IPS-15b (cell line): ENCODE data around the gene HNRNPC.
"Not testable (repeated sequence)": the region's sequence is repeated elsewhere in the genome, so short reads cannot be mapped to it uniquely, and the experiment has no call there.

Experiments
- H3K27me3 ChIP-seq: one replicate; pipeline ENCODE4 v1.6.1; 2013; ENCODE audit warnings: low read length; ENCODE audit not compliant: control insufficient read depth, insufficient read depth
- H3K36me3 ChIP-seq: one replicate; pipeline ENCODE4 v1.6.1; 2013; ENCODE audit warnings: low read length; ENCODE audit not compliant: control insufficient read depth, insufficient read depth
- H3K4me1 ChIP-seq: one replicate; pipeline ENCODE4 v1.6.1; 2013; ENCODE audit warnings: mild to moderate bottlenecking, low read length; ENCODE audit not compliant: control insufficient read depth, insufficient read depth
- H3K4me3 ChIP-seq: one replicate; pipeline ENCODE4 v1.5.1; 2013; ENCODE audit warnings: low read depth, low read length
- H3K9ac ChIP-seq: one replicate; pipeline ENCODE4 v1.6.1; 2013; ENCODE audit warnings: low read depth, mild to moderate bottlenecking, low read length
- H3K9me3 ChIP-seq: one replicate; pipeline ENCODE4 v1.6.1; 2013; ENCODE audit warnings: mild to moderate bottlenecking, low read length; ENCODE audit not compliant: control insufficient read depth, insufficient read depth

HNRNPC gene

DNA sequence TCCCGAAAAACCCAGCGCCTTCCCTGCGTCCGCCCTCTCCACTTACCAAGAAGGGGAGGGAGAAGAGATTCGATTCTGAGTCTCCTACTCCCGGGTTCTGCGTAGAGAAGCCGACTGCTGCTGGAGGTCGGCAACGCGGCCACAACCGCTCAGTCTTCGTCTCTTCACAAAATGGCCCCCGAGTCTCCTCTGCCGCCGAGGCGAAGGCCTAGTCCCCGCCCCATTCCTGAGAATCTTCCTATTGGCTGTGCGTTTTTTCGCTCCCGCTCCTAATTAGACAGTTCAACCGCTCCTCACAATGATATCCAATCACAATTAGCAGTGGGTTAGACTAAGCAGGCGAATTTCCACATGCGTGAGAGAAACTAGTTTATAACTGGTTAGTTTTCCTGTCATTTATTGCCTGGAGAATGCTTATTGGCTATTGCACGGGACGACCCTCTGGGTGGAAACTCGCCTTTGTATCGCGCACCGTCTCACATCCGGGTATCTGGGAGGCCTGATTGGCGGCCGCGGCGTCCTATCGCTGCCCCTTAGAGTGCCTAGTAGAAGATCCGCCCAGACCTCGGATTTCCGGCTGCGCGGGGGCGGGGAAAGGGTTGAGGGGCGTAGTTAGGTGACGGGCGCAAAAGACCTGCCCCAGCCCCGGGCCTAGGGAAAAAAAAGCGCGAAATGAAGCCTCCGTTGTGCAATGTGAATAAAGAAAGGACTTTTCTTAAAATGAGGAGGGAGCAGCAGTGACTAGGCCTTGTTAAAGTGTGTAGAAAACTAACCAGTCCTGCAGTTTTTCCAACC lies at the start of gene HNRNPC:
TSS of gene HNRNPC (minus strand) at position 191 of the 795 bp plus-strand sequence. CDS start 35,249 bp downstream, outside the sequence.
- Histone ChIP-seq H3K4me1 (peaks cover 6% of the 10 kb centered on the region), H3K4me3 (peak within 1 kb of the TSS; percentile 91), H3K27me3 (no peaks in the 10 kb centered on the region), H3K9ac (peak within 1 kb of the TSS; percentile 100), H3K36me3 (peaks cover 14% of the 10 kb centered on the region), H3K9me3 (no peaks in the 10 kb centered on the region)

DNA sequence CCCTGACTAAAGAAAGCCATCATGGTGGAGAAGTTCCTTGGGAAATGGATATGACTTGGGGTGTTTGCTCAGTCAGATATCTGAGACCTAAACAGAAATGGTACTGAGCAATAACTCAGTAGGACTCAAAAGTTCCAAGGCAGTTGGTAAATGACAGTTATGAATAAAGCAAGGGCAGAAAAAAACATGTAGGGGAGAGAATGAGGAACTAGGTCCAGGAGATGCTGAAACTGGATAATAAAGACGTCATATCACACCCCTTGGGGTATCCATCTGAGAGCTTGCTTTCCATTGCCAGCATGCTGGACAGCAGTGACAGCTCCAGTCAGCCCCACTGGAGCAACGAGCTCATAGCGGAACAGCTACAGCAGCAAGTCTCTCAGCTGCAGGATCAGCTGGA lies 48.2 kb upstream of the HNRNPC start:
- Histone ChIP-seq H3K9me3 (no peaks in the 10 kb centered on the region), H3K4me1 (peaks cover 4% of the 10 kb centered on the region), H3K4me3 (no peak overlapping the region), H3K9ac (no peak overlapping the region), H3K36me3 (no peaks in the 10 kb centered on the region), H3K27me3 (no peaks in the 10 kb centered on the region)

DNA sequence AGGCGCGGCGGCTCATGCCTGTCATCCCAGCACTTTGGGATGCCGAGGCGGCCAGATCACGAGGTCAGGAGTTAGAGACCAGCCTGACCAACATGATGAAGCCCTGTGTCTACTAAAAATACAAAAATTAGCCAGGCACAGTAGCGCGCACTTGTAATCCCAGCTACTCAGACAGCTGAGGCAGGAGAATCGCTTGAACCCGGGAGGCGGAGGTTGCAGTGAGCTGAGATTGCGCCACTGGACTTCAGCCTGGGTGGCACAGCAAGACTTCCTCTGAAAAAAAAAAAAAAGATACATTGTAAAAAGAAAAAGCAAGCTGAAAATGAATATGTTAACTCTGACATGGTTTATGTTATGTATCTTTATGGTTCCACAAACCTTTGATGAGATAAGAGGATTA lies 44.3 kb upstream of the HNRNPC start:
- H3K4me3 ChIP-seq = no peak overlapping the region
- no peaks in the 10 kb centered on the region for H3K27me3 ChIP-seq
- no peaks in the 10 kb centered on the region for H3K36me3 ChIP-seq
- peaks cover 6% of the 10 kb centered on the region for H3K4me1 ChIP-seq
- H3K9ac ChIP-seq = no peak overlapping the region
- H3K9me3 ChIP-seq = no peaks in the 10 kb centered on the region

- H3K36me3 ChIP-seq = no peaks in the 10 kb centered on the region
- no peak overlapping the region for H3K4me3 ChIP-seq
- no peak overlapping the region for H3K9ac ChIP-seq
- H3K27me3 ChIP-seq = no peaks in the 10 kb centered on the region
- no peaks in the 10 kb centered on the region for H3K9me3 ChIP-seq
- peaks cover 16% of the 10 kb centered on the region for H3K4me1 ChIP-seq
Observed at GRCh38 chr14:21311614-21312013, 42.4 kb upstream of the HNRNPC start.

DNA sequence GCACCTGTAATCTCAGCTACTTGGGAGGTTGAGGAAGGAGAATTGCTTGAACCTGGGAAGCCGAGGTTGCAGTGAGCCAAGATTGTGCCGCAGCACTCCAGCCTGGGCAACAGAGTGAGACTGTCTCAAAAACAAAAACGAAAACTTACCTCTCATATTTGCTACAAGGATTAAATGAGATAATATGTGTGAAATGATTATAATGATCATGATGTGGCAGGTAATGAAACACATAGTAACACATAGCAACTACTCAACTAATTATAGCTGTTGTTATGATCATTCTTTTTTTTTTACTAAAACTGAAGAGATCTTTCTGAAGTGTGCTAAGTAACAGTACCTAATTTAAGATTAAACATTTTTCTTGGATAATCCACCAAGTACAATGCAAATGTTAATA lies 40.7 kb upstream of the HNRNPC start:
- Histone ChIP-seq H3K36me3 (no peaks in the 10 kb centered on the region), H3K4me1 (peaks cover 16% of the 10 kb centered on the region), H3K4me3 (no peak overlapping the region), H3K9me3 (no peaks in the 10 kb centered on the region), H3K27me3 (no peaks in the 10 kb centered on the region), H3K9ac (no peak overlapping the region)

- peaks cover 16% of the 10 kb centered on the region for H3K4me1 ChIP-seq
- peak overlapping the region; percentile 73 for H3K9ac ChIP-seq
- no peaks in the 10 kb centered on the region for H3K36me3 ChIP-seq
- H3K9me3 ChIP-seq = no peaks in the 10 kb centered on the region
- peak overlapping the region; percentile 28 for H3K4me3 ChIP-seq
- no peaks in the 10 kb centered on the region for H3K27me3 ChIP-seq
Observed at GRCh38 chr14:21309238-21309636, 40.0 kb upstream of the HNRNPC start.

GRCh38 chr14:21308479-21309237 lies 39.4 kb upstream of the HNRNPC start:
- Histone ChIP-seq H3K36me3 (no peaks in the 10 kb centered on the region), H3K9me3 (no peaks in the 10 kb centered on the region), H3K4me3 (peak overlapping the region; percentile 70), H3K27me3 (no peaks in the 10 kb centered on the region), H3K9ac (peak overlapping the region; percentile 73), H3K4me1 (peaks cover 16% of the 10 kb centered on the region)

DNA sequence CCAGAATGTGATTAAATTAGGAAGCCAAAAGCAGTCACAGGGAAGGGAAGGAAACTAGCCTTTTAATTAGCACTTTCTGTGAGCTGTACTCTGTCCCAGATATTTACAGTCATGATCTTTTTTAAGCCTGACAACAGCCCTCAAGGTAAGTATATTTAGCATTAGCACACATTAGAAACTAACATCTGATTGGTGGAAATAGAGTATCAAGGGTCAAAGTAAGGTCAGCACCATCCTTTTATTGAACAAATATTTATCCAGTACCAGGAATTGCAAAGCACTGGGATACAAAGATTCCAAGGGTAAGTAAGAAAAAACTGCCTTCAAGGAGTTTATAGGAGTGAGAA lies 38.9 kb upstream of the HNRNPC start:
- Histone ChIP-seq H3K36me3 (no peaks in the 10 kb centered on the region), H3K4me1 (peaks cover 16% of the 10 kb centered on the region), H3K27me3 (no peaks in the 10 kb centered on the region), H3K4me3 (peak overlapping the region; percentile 70), H3K9ac (peak overlapping the region; percentile 68), H3K9me3 (no peaks in the 10 kb centered on the region)

GRCh38 chr14:21307637-21308036 lies 38.4 kb upstream of the HNRNPC start:
- Histone ChIP-seq H3K9me3 (no peaks in the 10 kb centered on the region), H3K9ac (peak overlapping the region; percentile 68), H3K27me3 (no peaks in the 10 kb centered on the region), H3K4me1 (peaks cover 16% of the 10 kb centered on the region), H3K4me3 (peak overlapping the region; percentile 70), H3K36me3 (no peaks in the 10 kb centered on the region)

DNA sequence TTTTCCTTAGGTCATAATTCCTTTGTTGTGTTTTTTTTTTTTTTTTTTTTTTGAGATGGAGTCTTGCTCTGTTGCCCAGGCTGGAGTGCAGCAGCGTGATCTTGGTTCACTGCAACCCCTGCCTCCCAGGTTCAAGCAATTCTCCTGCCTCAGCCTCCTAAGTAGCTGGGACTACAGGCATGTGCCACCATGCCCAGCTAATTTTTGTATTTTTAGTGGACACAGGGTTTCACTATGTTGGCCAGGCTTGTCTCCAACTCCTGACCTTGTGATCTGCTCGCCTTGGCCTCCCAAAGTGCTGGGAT lies 33.5 kb upstream of the HNRNPC start:
- not testable (repeated sequence) for H3K27me3 ChIP-seq, H3K36me3 ChIP-seq, H3K4me1 ChIP-seq, H3K9me3 ChIP-seq, H3K4me3 ChIP-seq, H3K9ac ChIP-seq

DNA sequence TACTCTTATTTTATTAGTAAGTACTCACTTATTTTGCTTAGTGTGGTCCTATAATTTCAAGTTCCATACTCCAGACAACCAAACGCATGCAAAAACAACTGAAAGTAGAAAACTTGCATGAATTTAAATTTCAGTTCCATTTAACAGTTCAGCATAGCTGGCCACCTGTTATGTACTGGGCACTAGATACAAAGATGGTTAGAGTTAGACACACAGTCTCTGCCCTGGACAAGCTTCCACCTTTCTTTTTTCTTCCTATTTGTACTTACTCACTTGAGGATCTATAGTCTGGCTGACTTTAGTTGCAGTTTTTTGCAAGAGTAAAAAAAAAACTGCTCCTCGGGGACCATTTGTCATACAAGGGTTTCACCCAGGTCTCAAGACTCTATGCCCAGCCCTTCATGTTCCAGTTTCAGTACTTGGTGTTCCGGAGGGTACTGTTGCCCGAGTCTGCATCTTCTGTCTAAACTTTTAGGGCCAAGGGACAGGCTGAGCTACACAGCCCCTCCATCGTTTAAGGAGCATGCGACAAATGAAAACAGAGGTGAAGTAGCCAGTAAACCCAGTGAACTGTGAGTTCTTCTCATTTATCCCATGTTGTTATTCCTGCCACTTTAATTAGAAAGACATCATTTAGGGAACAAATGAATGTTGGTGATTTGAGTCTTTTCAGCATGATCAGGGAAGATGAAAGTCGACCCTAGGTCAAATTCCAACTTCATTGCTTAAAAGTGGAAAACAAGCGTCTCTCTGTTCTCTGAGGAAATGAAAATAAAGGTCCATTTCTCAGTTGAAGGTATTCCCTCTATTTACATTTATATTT lies 33.0 kb upstream of the HNRNPC start:
- Histone ChIP-seq H3K9ac (no peak overlapping the region), H3K9me3 (no peaks in the 10 kb centered on the region), H3K4me1 (no peaks in the 10 kb centered on the region), H3K27me3 (peaks cover 6% of the 10 kb centered on the region), H3K36me3 (no peaks in the 10 kb centered on the region), H3K4me3 (no peak overlapping the region)
